Erythroblast (primary cell): ENCODE results near the gene ERMARD.

Experiments used
- GATA1 ChIP-seq: IDR thresholded peaks from 2 replicates; pipeline ENCODE4 v1.6.1; 2011; ENCODE audit warnings: low read depth, mild to moderate bottlenecking, control low read depth, low read length, moderate library complexity
- POLR2A ChIP-seq: IDR thresholded peaks from 2 replicates; pipeline ENCODE4 v1.6.1; 2011; ENCODE audit warnings: mild to moderate bottlenecking, low read length

DNA sequence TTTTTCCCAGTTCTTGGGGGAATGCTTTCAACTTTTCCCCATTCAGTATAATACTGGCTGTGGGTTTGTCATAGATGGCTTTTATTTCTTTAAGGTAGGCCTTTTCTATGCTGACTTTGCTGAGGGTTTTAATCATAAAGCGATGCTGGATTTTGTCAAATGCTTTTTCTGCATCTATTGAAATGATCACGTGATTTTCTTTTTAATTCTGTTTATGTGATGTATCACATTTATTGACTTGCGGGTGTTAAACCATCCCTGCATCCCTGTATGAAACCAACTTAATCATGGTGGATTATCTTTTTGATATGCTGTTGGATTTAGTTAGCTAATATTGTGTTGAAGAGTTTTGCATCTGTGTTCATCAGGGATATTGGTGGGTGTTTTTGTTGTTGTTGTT is 65.6 kb downstream of the ERMARD start:
- TF ChIP-seq POLR2A (no peak), GATA1 (no peak)
